Measurements from ENCODE around the gene PTPA. TPM values are rescaled to one million over a fixed set of nuclear protein-coding genes. Genes with fewer than 3 reads are reported as not detected.

Gene PTPA
- total and polyA plus RNA-seq, 9 of the 15 experiments (the other 6 are each of a cell fraction or from before 2014, with no cell fraction given), result 1.7 to 121 (median 72.6) TPM

- TF ChIP-seq ETS1 (conservative IDR thresholded peaks at IDR 0.05; ENCODE audit: control insufficient read depth, low read depth, low read length) (0 out of 2 replicates have a peak, but pooled peaks have one; percentile 50), RCOR1 (IDR thresholded peaks at IDR 0.05; ENCODE audit: borderline replicate concordance in 1 of 2, low read depth in 2 of 2, low read length in 2 of 2) (0 out of 4 replicates have a peak, but pooled peaks of 1 of the 2 experiments have one; percentile 54), GATA2 (CRISPR knock-in tag; IDR thresholded peaks at IDR 0.05) (no peak), ELF1 (tag; IDR thresholded peaks at IDR 0.05) (no peak), SPI1 (IDR thresholded peaks at IDR 0.05; ENCODE audit: borderline replicate concordance, low read depth, low read length) (no peak), NFIX (CRISPR knock-in tag; IDR thresholded peaks at IDR 0.05; ENCODE audit: low read depth) (no peak), YY1 (IDR thresholded peaks at IDR 0.05; ENCODE audit: borderline replicate concordance in 1 of 3, control insufficient read depth in 1 of 3, extremely low read depth in 1 of 3, insufficient read depth in 3 of 3, insufficient read length in 1 of 3, insufficient replicate concordance in 2 of 3, low read depth in 1 of 3, low read length in 2 of 3) (peak in 2 of 3 experiments; percentile 20 to 28), RBM14 (IDR thresholded peaks at IDR 0.05; ENCODE audit: borderline replicate concordance, insufficient read depth, low read depth, low read length) (no peak), RB1 (IDR thresholded peaks at IDR 0.05; ENCODE audit: low read depth) (peak; percentile 69; the same call in 1 of the 2 replicates), PREB (CRISPR knock-in tag; IDR thresholded peaks at IDR 0.05) (no peak), BRD4 (IDR thresholded peaks at IDR 0.05) (no peak), MYC (IDR thresholded peaks at IDR 0.05; ENCODE audit: low read depth, low read length) (peak; percentile 52), MYC (CRISPR knock-in tag; IDR thresholded peaks at IDR 0.05; ENCODE audit: borderline replicate concordance, low read depth) (no peak), PHF20 (IDR thresholded peaks at IDR 0.05; ENCODE audit: partially characterized antibody) (no peak), HDAC8 (tag; IDR thresholded peaks at IDR 0.05) (no peak), STAT5B (CRISPR knock-in tag; IDR thresholded peaks at IDR 0.05) (no peak), PHB2 (IDR thresholded peaks at IDR 0.05; ENCODE audit: low read depth) (no peak), ZNF655 (CRISPR knock-in tag; IDR thresholded peaks at IDR 0.05) (no peak), MTA3 (IDR thresholded peaks at IDR 0.05; ENCODE audit: borderline replicate concordance) (no peak), ZNF778 (CRISPR knock-in tag; IDR thresholded peaks at IDR 0.05) (no peak), ZKSCAN1 (IDR thresholded peaks at IDR 0.05; ENCODE audit: low read depth, low read length) (peak; percentile 32; the same call in 1 of the 2 replicates), CBFB (CRISPR knock-in tag; IDR thresholded peaks at IDR 0.05) (no peak), ZZZ3 (IDR thresholded peaks at IDR 0.05) (no peak), SREBF2 (CRISPR knock-in tag; IDR thresholded peaks at IDR 0.05) (no peak), SMARCA5 (IDR thresholded peaks at IDR 0.05) (0 out of 2 replicates have a peak, but pooled peaks have one; percentile 32), EHMT2 (IDR thresholded peaks at IDR 0.05) (no peak)
Measured at GRCh38 chr9:129131300-129132145, 20.3 kb downstream of the PTPA start (continued).
